Neuronal stem cell (in vitro differentiated cells): ENCODE measurements around the gene ZNF536.

Experiments
- DNase-seq: peaks from one replicate; pipeline ENCODE4 v3.0.0-alpha.2; 2013; ENCODE audit warnings: low spot score
- H2AFZ ChIP-seq: one replicate; pipeline ENCODE4 v1.6.1; 2013; ENCODE audit warnings: mild to moderate bottlenecking, low read length, inconsistent platforms
- H2AK5ac ChIP-seq: 2 replicates; pipeline ENCODE4 v1.6.1; 2013; ENCODE audit warnings: low read depth, mild to moderate bottlenecking, inconsistent platforms, low read length, moderate library complexity, mixed read lengths
- H2BK120ac ChIP-seq: 2 replicates; pipeline ENCODE4 v1.6.1; 2013; ENCODE audit warnings: low read depth, mild to moderate bottlenecking, inconsistent platforms, low read length, moderate library complexity, mixed read lengths
- H2BK12ac ChIP-seq: one replicate; pipeline ENCODE4 v1.6.1; 2013; ENCODE audit warnings: low read length, inconsistent platforms
- H2BK15ac ChIP-seq: 2 replicates; pipeline ENCODE4 v1.6.1; 2013; ENCODE audit warnings: mild to moderate bottlenecking, low read length, inconsistent platforms, mixed read lengths
- H2BK5ac ChIP-seq: one replicate; pipeline ENCODE4 v1.6.1; 2013; ENCODE audit warnings: inconsistent platforms, mild to moderate bottlenecking, low read length, moderate library complexity
- H3K14ac ChIP-seq: one replicate; pipeline ENCODE4 v1.6.1; 2013; ENCODE audit warnings: low read length, inconsistent platforms
- H3K18ac ChIP-seq: 2 replicates; pipeline ENCODE4 v1.6.1; 2013; ENCODE audit warnings: low read length, inconsistent platforms
- H3K23ac ChIP-seq: 2 replicates; pipeline ENCODE4 v1.6.1; 2013; ENCODE audit warnings: low read depth, mild to moderate bottlenecking, mixed read lengths, low read length, inconsistent platforms; ENCODE audit not compliant: poor library complexity
- H3K27ac ChIP-seq: replicated peaks from 3 replicates; pipeline ENCODE4 v1.5.1; 2013; ENCODE audit warnings: low read length, inconsistent platforms
- H3K27me3 ChIP-seq, 3 experiments: 2 replicates each; pipeline ENCODE4 v1.6.1; 2013; ENCODE audit warnings: low read length in 3 of 3, mild to moderate bottlenecking in 2 of 3, inconsistent platforms in 1 of 3, low read depth in 1 of 3, mixed read lengths in 1 of 3, moderate library complexity in 1 of 3; ENCODE audit not compliant: control insufficient read depth in 3 of 3, insufficient read depth in 3 of 3
- H3K36me3 ChIP-seq, 2 donors: replicated peaks in 1 of 2; 2 replicates each; pipeline ENCODE4 v1.6.1; 2013; ENCODE audit warnings: low read length in 2 of 2; ENCODE audit not compliant: control insufficient read depth in 2 of 2, insufficient read depth in 2 of 2
- H3K4ac ChIP-seq: 2 replicates; pipeline ENCODE4 v1.6.1; 2013; ENCODE audit warnings: inconsistent platforms, mild to moderate bottlenecking, low read length, moderate library complexity
- H3K4me1 ChIP-seq, 2 donors: 1 replicate in 1 of 2; 2 replicates in 1 of 2; pipeline ENCODE4 v1.6.1; 2013; ENCODE audit warnings: low read length in 2 of 2, low read depth in 1 of 2; ENCODE audit not compliant: control insufficient read depth in 2 of 2, insufficient read depth in 1 of 2
- H3K4me2 ChIP-seq: one replicate; pipeline ENCODE4 v1.6.1; 2013; ENCODE audit warnings: mild to moderate bottlenecking, low read length, inconsistent platforms; ENCODE audit not compliant: insufficient read depth, poor library complexity, severe bottlenecking
- H3K4me3 ChIP-seq, 2 donors: 2 replicates each; pipeline ENCODE4 v1.5.1; 2013; ENCODE audit warnings: low read length in 2 of 2, mild to moderate bottlenecking in 2 of 2, inconsistent platforms in 1 of 2, moderate library complexity in 1 of 2
- H3K79me1 ChIP-seq: one replicate; pipeline ENCODE4 v1.6.1; 2013; ENCODE audit warnings: low read depth, mild to moderate bottlenecking, inconsistent platforms, low read length, moderate library complexity
- H3K9ac ChIP-seq: one replicate; pipeline ENCODE4 v1.6.1; 2013; ENCODE audit warnings: mild to moderate bottlenecking, low read depth, low read length, inconsistent platforms; ENCODE audit not compliant: poor library complexity
- H3K9me3 ChIP-seq, 2 donors: replicated peaks in 1 of 2; 2 replicates each; pipeline versions ENCODE3 to v1.6.1; 2013; ENCODE audit warnings: low read length in 2 of 2, mild to moderate bottlenecking in 2 of 2, inconsistent platforms in 1 of 2, low read depth in 1 of 2, mixed read lengths in 1 of 2, moderate library complexity in 1 of 2; ENCODE audit not compliant: control insufficient read depth in 2 of 2, insufficient read depth in 1 of 2
- H4K8ac ChIP-seq: one replicate; pipeline ENCODE4 v1.6.1; 2013; ENCODE audit warnings: low read depth, mild to moderate bottlenecking, inconsistent platforms, low read length, moderate library complexity
- H4K91ac ChIP-seq: one replicate; pipeline ENCODE4 v1.6.1; 2013; ENCODE audit warnings: low read length, low read depth, mild to moderate bottlenecking, inconsistent platforms; ENCODE audit not compliant: poor library complexity
- WGBS, 2 donors: extraction: QIAGEN DNeasy Blood & Tissue Kit; methylation state at CpG; one replicate each; pipeline ENCODE4 v1.1.7; 2013; ENCODE audit warnings: missing lambda C conversion rate in 2 of 2, mixed read lengths in 1 of 2; ENCODE audit not compliant: insufficient read length in 2 of 2, insufficient replicate concordance in 1 of 2; ENCODE audit errors: extremely low coverage in 2 of 2; 5-methylcytosine and 5-hydroxymethylcytosine counted together

The ZNF536 gene

GRCh38 chr19:30448386-30449077 lies 76.3 kb downstream of the ZNF536 start:
- H3K27me3 ChIP-seq: no peaks in the 10 kb centered on the region
- H4K91ac ChIP-seq: no peak overlapping the region
- H3K27ac ChIP-seq: no peak overlapping the region
- no peak overlapping the region for H2BK12ac ChIP-seq
- no peak overlapping the region for H3K14ac ChIP-seq
- H2BK120ac ChIP-seq: no peak overlapping the region
- H3K4me3 ChIP-seq: peak overlapping the region in 1 of 2 donors; percentile 16
- H3K4ac ChIP-seq: no peak overlapping the region
- WGBS, 2 donors: no CpG with 5 or more reads among the region's 9 CpGs
- H4K8ac ChIP-seq: no peak overlapping the region
- no peak overlapping the region for H3K4me2 ChIP-seq
- H2BK15ac ChIP-seq: no peak overlapping the region
- H2AK5ac ChIP-seq: no peak overlapping the region
- no peak for DNase-seq
- no peak overlapping the region for H3K23ac ChIP-seq
- H3K18ac ChIP-seq: no peak overlapping the region
- H3K9me3 ChIP-seq: no peaks in the 10 kb centered on the region
- no peak overlapping the region for H3K9ac ChIP-seq
- H3K79me1 ChIP-seq: no peaks in the 10 kb centered on the region
- peaks cover 26 to 43% of the 10 kb centered on the region in 2 donors for H3K4me1 ChIP-seq
- H2BK5ac ChIP-seq: no peak overlapping the region
- peak overlapping the region; percentile 14 for H2AFZ ChIP-seq
- peaks cover 0 to 4% of the 10 kb centered on the region in 2 donors for H3K36me3 ChIP-seq

DNA sequence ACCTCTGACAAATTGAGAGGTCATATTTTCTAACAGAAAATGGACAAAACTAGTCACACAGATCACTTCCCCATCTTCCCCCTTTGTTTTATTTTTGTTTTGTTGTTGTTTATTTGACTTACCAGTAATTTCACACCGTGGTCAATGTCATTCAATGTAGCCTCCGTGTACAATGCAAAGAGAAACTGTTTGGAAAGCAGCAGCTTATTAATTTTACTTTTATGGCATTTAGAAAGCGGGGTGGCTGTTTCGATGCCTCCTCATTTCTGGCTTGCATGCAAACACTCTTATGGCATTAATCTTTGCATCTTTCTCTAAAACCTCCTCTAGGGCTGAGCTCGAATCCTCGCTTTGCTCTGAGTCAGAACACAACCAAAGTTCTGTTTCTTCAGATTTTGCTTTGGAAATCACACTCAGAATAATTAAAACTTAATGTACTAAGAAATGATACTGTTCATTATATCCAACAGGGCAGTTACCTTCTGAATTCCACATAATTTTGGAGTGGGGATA lies 77.0 kb downstream of the ZNF536 start:
- Histone ChIP-seq H3K14ac (no peak overlapping the region), H3K4me1 (peaks cover 30 to 43% of the 10 kb centered on the region in 2 donors), H2AFZ (peak overlapping the region; percentile 5), H3K4me3 (peak overlapping the region in 1 of 2 donors; percentile 16), H3K27me3 (no peaks in the 10 kb centered on the region), H3K9me3 (no peaks in the 10 kb centered on the region), H3K18ac (no peak overlapping the region), H2BK12ac (no peak overlapping the region), H3K4ac (no peak overlapping the region), H2BK15ac (no peak overlapping the region), H2BK120ac (no peak overlapping the region), H3K23ac (no peak overlapping the region), H3K4me2 (no peak overlapping the region), H4K8ac (no peak overlapping the region), H3K27ac (no peak overlapping the region), H3K9ac (no peak overlapping the region), H2BK5ac (no peak overlapping the region), H3K79me1 (no peaks in the 10 kb centered on the region), H4K91ac (no peak overlapping the region), H2AK5ac (no peak overlapping the region), H3K36me3 (no peaks in the 10 kb centered on the region)
- DNase-seq: no peak
- whole genome bisulfite sequencing, 2 donors: no CpG with 5 or more reads among the region's 6 CpGs

DNA sequence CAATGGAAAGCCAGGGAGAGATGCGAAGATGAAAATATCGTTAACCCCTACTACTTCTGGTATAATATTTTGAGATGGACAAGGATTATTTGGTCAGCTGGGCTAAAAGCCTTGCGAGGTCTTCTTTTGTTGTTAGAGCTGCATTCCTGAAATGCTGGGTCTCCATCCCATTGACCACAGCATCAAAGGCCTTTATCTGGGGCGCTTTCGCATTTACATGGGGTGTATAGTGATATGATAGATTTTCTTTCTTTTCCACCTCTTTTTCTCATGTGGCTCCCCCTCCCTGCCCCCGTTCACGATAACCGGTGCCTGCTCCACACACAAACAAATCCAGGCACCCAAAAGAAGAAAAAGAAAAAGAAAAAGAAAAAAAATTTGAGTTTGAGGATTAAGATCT lies 77.5 kb downstream of the ZNF536 start:
- no CpG with 5 or more reads among the region's 8 CpGs for WGBS, 2 donors
- H2BK5ac ChIP-seq: no peak overlapping the region
- H3K9ac ChIP-seq: no peak overlapping the region
- H3K9me3 ChIP-seq: no peaks in the 10 kb centered on the region
- peaks cover 30 to 43% of the 10 kb centered on the region in 2 donors for H3K4me1 ChIP-seq
- no peak overlapping the region for H3K14ac ChIP-seq
- H3K79me1 ChIP-seq: no peaks in the 10 kb centered on the region
- H4K8ac ChIP-seq: no peak overlapping the region
- H3K4ac ChIP-seq: no peak overlapping the region
- no peaks in the 10 kb centered on the region for H3K36me3 ChIP-seq
- H2AK5ac ChIP-seq: no peak overlapping the region
- no peak overlapping the region for H2BK15ac ChIP-seq
- DNase-seq: peak; percentile 62
- no peaks in the 10 kb centered on the region for H3K27me3 ChIP-seq
- no peak overlapping the region for H3K18ac ChIP-seq
- no peak overlapping the region for H2BK12ac ChIP-seq
- peak overlapping the region; percentile 32 for H3K4me2 ChIP-seq
- no peak overlapping the region for H3K4me3 ChIP-seq
- no peak overlapping the region for H2BK120ac ChIP-seq
- no peak overlapping the region for H4K91ac ChIP-seq
- H2AFZ ChIP-seq: peak overlapping the region; percentile 5
- H3K27ac ChIP-seq: peak overlapping the region; percentile 53
- H3K23ac ChIP-seq: no peak overlapping the region

DNA sequence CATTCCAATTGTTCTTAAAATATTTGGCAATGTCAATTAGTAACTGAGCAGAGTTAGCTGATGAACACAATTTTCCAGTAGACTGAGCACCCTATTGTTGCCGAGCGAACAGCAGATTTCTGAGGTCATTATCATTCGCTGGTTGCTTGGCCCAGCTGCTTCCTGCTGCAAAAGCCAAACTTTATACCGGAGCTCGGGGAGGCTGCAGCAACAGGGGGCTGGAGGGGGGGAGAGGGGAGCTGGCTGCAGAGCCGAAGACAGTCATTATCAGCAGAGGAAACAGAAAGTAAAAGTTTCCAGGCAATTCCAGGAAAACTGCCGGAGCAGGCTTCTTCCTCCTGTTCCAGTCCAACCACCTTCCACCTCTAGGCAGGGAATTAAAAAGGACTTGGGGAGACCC lies 77.9 kb downstream of the ZNF536 start:
- Histone ChIP-seq H3K36me3 (no peaks in the 10 kb centered on the region), H3K18ac (no peak overlapping the region), H4K8ac (no peak overlapping the region), H3K27ac (peak overlapping the region; percentile 66), H2BK5ac (no peak overlapping the region), H3K27me3 (no peaks in the 10 kb centered on the region), H3K9ac (no peak overlapping the region), H3K23ac (no peak overlapping the region), H2AK5ac (no peak overlapping the region), H3K79me1 (no peaks in the 10 kb centered on the region), H3K4me3 (peak overlapping the region in 1 of 2 donors; percentile 18), H2AFZ (peak overlapping the region; percentile 5), H4K91ac (no peak overlapping the region), H3K4me1 (peaks cover 30 to 43% of the 10 kb centered on the region in 2 donors), H3K14ac (no peak overlapping the region), H3K9me3 (no peaks in the 10 kb centered on the region), H3K4me2 (no peak overlapping the region), H3K4ac (no peak overlapping the region), H2BK120ac (no peak overlapping the region), H2BK12ac (no peak overlapping the region), H2BK15ac (no peak overlapping the region)
- DNase-seq: peak; percentile 66
- no CpG with 5 or more reads among the region's 7 CpGs for WGBS, 2 donors
